ENCODE measurements around the gene PI16.

PI16 gene

GRCh38 chr6:36954262-36954931 is at the start of gene PI16:
Gene PI16 (plus strand): TSS chr6:36954738. CDS start chr6:36954761, 23 bp downstream.
- DNase-seq (ENCODE audit: low read depth in 2 of 2) = no peak

- no peak for DNase-seq (ENCODE audit: low read depth in 2 of 2)
Observed at GRCh38 chr6:36904851-36905393, 49.6 kb upstream of the PI16 start.

GRCh38 chr6:36906539-36907325 is 47.8 kb upstream of the PI16 start:
- no peak for DNase-seq (ENCODE audit: low read depth in 2 of 2)

- no peak for DNase-seq (ENCODE audit: low read depth in 2 of 2)
Observed at GRCh38 chr6:36907781-36908180, 46.8 kb upstream of the PI16 start.

- DNase-seq (ENCODE audit: low read depth in 2 of 2) = no peak
Observed at GRCh38 chr6:36908747-36909146, 45.8 kb upstream of the PI16 start.

- peak in 1 of 2 donors; percentile 19 for DNase-seq (ENCODE audit: low read depth in 2 of 2)
Observed at GRCh38 chr6:36912030-36912454, 42.5 kb upstream of the PI16 start.

GRCh38 chr6:36912586-36912985 is 42.0 kb upstream of the PI16 start:
- peak; percentile 14 to 46 for DNase-seq (ENCODE audit: low read depth in 2 of 2)

GRCh38 chr6:36913082-36913481 is 41.5 kb upstream of the PI16 start:
- DNase-seq (ENCODE audit: low read depth in 2 of 2) = no peak

- no peak for DNase-seq (ENCODE audit: low read depth in 2 of 2)
Observed at GRCh38 chr6:36914227-36914794, 40.2 kb upstream of the PI16 start.

GRCh38 chr6:36915599-36915998 is 38.9 kb upstream of the PI16 start:
- DNase-seq (ENCODE audit: low read depth in 2 of 2) = no peak

GRCh38 chr6:36916126-36916525 is 38.4 kb upstream of the PI16 start:
- DNase-seq (ENCODE audit: low read depth in 2 of 2) = no peak

- DNase-seq (ENCODE audit: low read depth in 2 of 2) = no peak
Observed at GRCh38 chr6:36917541-36918193, 36.9 kb upstream of the PI16 start.

GRCh38 chr6:36920049-36920448 is 34.5 kb upstream of the PI16 start:
- DNase-seq (ENCODE audit: low read depth in 2 of 2) = no peak

- no peak for DNase-seq (ENCODE audit: low read depth in 2 of 2)
Observed at GRCh38 chr6:36920546-36920945, 34.0 kb upstream of the PI16 start.

- DNase-seq (ENCODE audit: low read depth in 2 of 2) = no peak
Observed at GRCh38 chr6:36924131-36924530, 30.4 kb upstream of the PI16 start.

- no peak for DNase-seq (ENCODE audit: low read depth in 2 of 2)
Observed at GRCh38 chr6:36924778-36925374, 29.7 kb upstream of the PI16 start.

GRCh38 chr6:36925809-36926208 is 28.7 kb upstream of the PI16 start:
- no peak for DNase-seq (ENCODE audit: low read depth in 2 of 2)

GRCh38 chr6:36926708-36927513 is 27.6 kb upstream of the PI16 start:
- no peak for DNase-seq (ENCODE audit: low read depth in 2 of 2)

GRCh38 chr6:36927691-36928546 is 26.6 kb upstream of the PI16 start:
- no peak for DNase-seq (ENCODE audit: low read depth in 2 of 2)

GRCh38 chr6:36928547-36928918 is 26.0 kb upstream of the PI16 start:
- no peak for DNase-seq (ENCODE audit: low read depth in 2 of 2)
